UCSD-AML1 (cell line): ENCODE measurements around the gene OST4.

Experiments
- DNase-seq: peaks from one replicate; lab custom pipeline; 2025; ENCODE audit not compliant: unreplicated experiment; lab: John Stamatoyannopoulos, UW

OST4 gene

GRCh38 chr2:27093430-27094352 lies 22.2 kb upstream of the OST4 start:
- no peak for DNase-seq

- DNase-seq = peak; percentile 52
Measured at GRCh38 chr2:27092696-27093429, 21.4 kb upstream of the OST4 start.

GRCh38 chr2:27091746-27092695 lies 20.6 kb upstream of the OST4 start:
- no peak for DNase-seq

- no peak for DNase-seq
Measured at GRCh38 chr2:27089111-27089954, 17.9 kb upstream of the OST4 start.

GRCh38 chr2:27088634-27089033 lies 17.2 kb upstream of the OST4 start:
- DNase-seq = no peak

GRCh38 chr2:27087823-27088410 lies 16.5 kb upstream of the OST4 start:
- DNase-seq = no peak

GRCh38 chr2:27086724-27087593 lies 15.5 kb upstream of the OST4 start, which contains the start of gene KHK:
TSS of gene KHK (plus strand) at chr2:27086772. CDS start at chr2:27087260, 488 bp downstream.
- DNase-seq = no peak

GRCh38 chr2:27086090-27086723 lies 14.8 kb upstream of the OST4 start:
- peak; percentile 96 for DNase-seq

- DNase-seq = peak; percentile 54
Measured at GRCh38 chr2:27085673-27086089, 14.2 kb upstream of the OST4 start.

GRCh38 chr2:27085062-27085672 lies 13.7 kb upstream of the OST4 start:
- DNase-seq = no peak

GRCh38 chr2:27084297-27085061 lies 13.0 kb upstream of the OST4 start:
- DNase-seq = no peak

GRCh38 chr2:27083410-27084296 lies 12.2 kb upstream of the OST4 start:
- peak; percentile 31 for DNase-seq

- DNase-seq = no peak
Measured at GRCh38 chr2:27082773-27083409, 11.4 kb upstream of the OST4 start.

- DNase-seq = no peak
Measured at GRCh38 chr2:27081984-27082772, 10.7 kb upstream of the OST4 start.

GRCh38 chr2:27080603-27080936 lies 9.1 kb upstream of the OST4 start:
- DNase-seq = no peak
